NCI-H146 (cell line): ENCODE data around the gene PTGER3.

Experiments
- DNase-seq: peaks from one replicate; lab custom pipeline; 2025; lab: John Stamatoyannopoulos, UW

Gene PTGER3

GRCh38 chr1:71047635-71048607 lies at the start of gene PTGER3:
TSS of gene PTGER3 (minus strand) at chr1:71047816. CDS start at chr1:71047577, 239 bp downstream.
- DNase-seq: peak; percentile 88

- DNase-seq: no peak
Observed at GRCh38 chr1:71094913-71095312, 47.3 kb upstream of the PTGER3 start.

GRCh38 chr1:71093938-71094337 lies 46.3 kb upstream of the PTGER3 start:
- DNase-seq: peak; percentile 48

- no peak for DNase-seq
Observed at GRCh38 chr1:71089536-71090270, 42.1 kb upstream of the PTGER3 start.

GRCh38 chr1:71088645-71089287 lies 41.1 kb upstream of the PTGER3 start:
- DNase-seq: no peak

- DNase-seq: no peak
Observed at GRCh38 chr1:71087713-71088112, 40.1 kb upstream of the PTGER3 start.

- DNase-seq: no peak
Observed at GRCh38 chr1:71087060-71087459, 39.4 kb upstream of the PTGER3 start.

GRCh38 chr1:71086331-71086730 lies 38.7 kb upstream of the PTGER3 start:
- DNase-seq: peak; percentile 43

GRCh38 chr1:71083271-71083670 lies 35.7 kb upstream of the PTGER3 start:
- DNase-seq: no peak

GRCh38 chr1:71081697-71082080 lies 34.1 kb upstream of the PTGER3 start:
- no peak for DNase-seq

GRCh38 chr1:71080739-71081696 lies 33.4 kb upstream of the PTGER3 start, which contains the start of gene ZRANB2:
TSS of gene ZRANB2 (minus strand) at chr1:71081035. CDS start at chr1:71080995, 40 bp downstream.
- peak; percentile 97 for DNase-seq

GRCh38 chr1:71080230-71080738 lies 32.7 kb upstream of the PTGER3 start:
- peak; percentile 60 for DNase-seq

- DNase-seq: no peak
Observed at GRCh38 chr1:71074681-71075080, 27.1 kb upstream of the PTGER3 start.

- DNase-seq: no peak
Observed at GRCh38 chr1:71072273-71072672, 24.7 kb upstream of the PTGER3 start.

GRCh38 chr1:71071720-71072119 lies 24.1 kb upstream of the PTGER3 start:
- DNase-seq: no peak

GRCh38 chr1:71068325-71069240 lies 21.0 kb upstream of the PTGER3 start:
- DNase-seq: no peak

GRCh38 chr1:71054791-71055190 lies 7.2 kb upstream of the PTGER3 start:
- no peak for DNase-seq

GRCh38 chr1:71054281-71054731 lies 6.7 kb upstream of the PTGER3 start:
- DNase-seq: no peak

GRCh38 chr1:71053758-71054157 lies 6.1 kb upstream of the PTGER3 start:
- no peak for DNase-seq

GRCh38 chr1:71053146-71053545 lies 5.5 kb upstream of the PTGER3 start:
- DNase-seq: no peak
